Measurements from ENCODE around the gene C13orf42.

Gene C13orf42

GRCh38 chr13:51067210-51067701 is 43.8 kb downstream of the C13orf42 start:
- in situ Hi-C loops (cut with MboI; ENCODE audit: low sequenced_read_pairs), result no loop called here

- in situ Hi-C loops (cut with MboI; ENCODE audit: low sequenced_read_pairs), result no loop called here
Measured at GRCh38 chr13:51066091-51066831, 44.8 kb downstream of the C13orf42 start.

- in situ Hi-C loops (cut with MboI; ENCODE audit: low sequenced_read_pairs), result no loop called here
Measured at GRCh38 chr13:51065372-51066090, 45.5 kb downstream of the C13orf42 start.

- in situ Hi-C loops (cut with MboI; ENCODE audit: low sequenced_read_pairs), result no loop called here
Measured at GRCh38 chr13:51064753-51065152, 46.3 kb downstream of the C13orf42 start.

GRCh38 chr13:51063909-51064308 is 47.2 kb downstream of the C13orf42 start:
- in situ Hi-C loops (cut with MboI; ENCODE audit: low sequenced_read_pairs), result no loop called here

GRCh38 chr13:51058461-51059167 is 52.5 kb downstream of the C13orf42 start:
- in situ Hi-C loops (cut with MboI; ENCODE audit: low sequenced_read_pairs), result no loop called here

- in situ Hi-C loops (cut with MboI; ENCODE audit: low sequenced_read_pairs), result no loop called here
Measured at GRCh38 chr13:51057906-51058305, 53.2 kb downstream of the C13orf42 start.

- in situ Hi-C loops (cut with MboI; ENCODE audit: low sequenced_read_pairs), result no loop called here
Measured at GRCh38 chr13:51057001-51057400, 54.1 kb downstream of the C13orf42 start.

GRCh38 chr13:51052581-51052980 is 58.5 kb downstream of the C13orf42 start:
- in situ Hi-C loops (cut with MboI; ENCODE audit: low sequenced_read_pairs), result no loop called here

- in situ Hi-C loops (cut with MboI; ENCODE audit: low sequenced_read_pairs), result no loop called here
Measured at GRCh38 chr13:51050021-51050830, 60.8 kb downstream of the C13orf42 start.

- in situ Hi-C loops (cut with MboI; ENCODE audit: low sequenced_read_pairs), result no loop called here
Measured at GRCh38 chr13:51048616-51049015, 62.5 kb downstream of the C13orf42 start.

- in situ Hi-C loops (cut with MboI; ENCODE audit: low sequenced_read_pairs), result no loop called here
Measured at GRCh38 chr13:51048166-51048461, 63.0 kb downstream of the C13orf42 start.

- in situ Hi-C loops (cut with MboI; ENCODE audit: low sequenced_read_pairs), result no loop called here
Measured at GRCh38 chr13:51047434-51048165, 63.5 kb downstream of the C13orf42 start.

GRCh38 chr13:51045451-51045850 is 65.6 kb downstream of the C13orf42 start:
- in situ Hi-C loops (cut with MboI; ENCODE audit: low sequenced_read_pairs), result no loop called here

- in situ Hi-C loops (cut with MboI; ENCODE audit: low sequenced_read_pairs), result no loop called here
Measured at GRCh38 chr13:51044023-51044665, 66.9 kb downstream of the C13orf42 start.

- in situ Hi-C loops (cut with MboI; ENCODE audit: low sequenced_read_pairs), result no loop called here
Measured at GRCh38 chr13:51043310-51043709, 67.8 kb downstream of the C13orf42 start.

- in situ Hi-C loops (cut with MboI; ENCODE audit: low sequenced_read_pairs), result no loop called here
Measured at GRCh38 chr13:51041710-51042109, 69.4 kb downstream of the C13orf42 start.

- in situ Hi-C loops (cut with MboI; ENCODE audit: low sequenced_read_pairs), result no loop called here
Measured at GRCh38 chr13:51041126-51041525, 69.9 kb downstream of the C13orf42 start.

GRCh38 chr13:51040431-51040830 is 70.6 kb downstream of the C13orf42 start:
- in situ Hi-C loops (cut with MboI; ENCODE audit: low sequenced_read_pairs), result no loop called here

GRCh38 chr13:51036418-51036817 is 74.7 kb downstream of the C13orf42 start:
- in situ Hi-C loops (cut with MboI; ENCODE audit: low sequenced_read_pairs), result no loop called here
